K562 (cell line): Measurements from ENCODE around the gene ZNF48. TPM values are rescaled to one million over a fixed set of nuclear protein-coding genes. Genes with fewer than 3 reads are reported as not detected.

Experiments
- ATF1 ChIP-seq, 2 experiments: fragments of 450-650 bp in 1 of 2; IDR thresholded peaks; 2 replicates each; pipeline ENCODE4 v1.6.1; 2016; ENCODE audit warnings: missing compliant biosample characterization in 1 of 2, missing genetic modification characterization in 1 of 2
- BHLHE40 ChIP-seq: IDR thresholded peaks from 2 replicates; pipeline ENCODE4 v1.6.1; 2011; ENCODE audit warnings: low read length, improper control_type of control experiment
- ILF3 ChIP-seq: fragments of 450-650 bp; IDR thresholded peaks from 2 replicates; pipeline ENCODE4 v1.6.1; 2018; ENCODE audit warnings: antibody characterized with exemption, mild to moderate bottlenecking, moderate library complexity, borderline replicate concordance
- ILK ChIP-seq: fragments of 450-650 bp; IDR thresholded peaks from 2 replicates; pipeline ENCODE4 v1.6.1; 2016; ENCODE audit warnings: missing genetic modification characterization, low read depth, mild to moderate bottlenecking, missing compliant biosample characterization, moderate library complexity, borderline replicate concordance
- KLF13 ChIP-seq: fragments of 450-650 bp; IDR thresholded peaks from 2 replicates; pipeline ENCODE4 v1.6.1; 2016; ENCODE audit warnings: missing genetic modification characterization, low read depth, mild to moderate bottlenecking, missing compliant biosample characterization, moderate library complexity, borderline replicate concordance
- MCM5 ChIP-seq: fragments of 450-650 bp; IDR thresholded peaks from 2 replicates; pipeline ENCODE4 v1.6.1; 2016; ENCODE audit warnings: low read depth
- NFE2 ChIP-seq: IDR thresholded peaks from 2 replicates; pipeline ENCODE4 v1.6.1; 2014; ENCODE audit warnings: antibody characterized with exemption, low read depth
- RFX7 ChIP-seq: fragments of 250-450 bp; sonication (Bioruptor Pico); IDR thresholded peaks from 2 replicates; pipeline ENCODE4 v1.5.1; 2021; ENCODE audit warnings: mild to moderate bottlenecking
- SLC30A9 ChIP-seq: fragments of 250-450 bp; sonication (Bioruptor Pico); IDR thresholded peaks from 2 replicates; pipeline ENCODE4 v1.8.0; 2022; ENCODE audit warnings: mild to moderate bottlenecking, moderate library complexity
- SMARCB1 ChIP-seq: IDR thresholded peaks from 2 replicates; pipeline ENCODE4 v1.6.1; 2011; ENCODE audit warnings: improper control_type of control experiment, low read depth; ENCODE audit not compliant: insufficient read length
- STAT5B ChIP-seq: fragments of 250-450 bp; sonication (Bioruptor Pico); IDR thresholded peaks from 2 replicates; pipeline ENCODE4 v1.8.0; 2021; ENCODE audit warnings: mild to moderate bottlenecking, inconsistent platforms
- TAF9B ChIP-seq: fragments of 450-650 bp; IDR thresholded peaks from 2 replicates; pipeline ENCODE4 v1.6.1; 2018; ENCODE audit warnings: mild to moderate bottlenecking; ENCODE audit not compliant: partially characterized antibody
- ZNF143 ChIP-seq: sonication (generic); formaldehyde crosslinking; IDR thresholded peaks from 2 replicates; pipeline ENCODE4 v1.9.0; 2022; ENCODE audit warnings: mild to moderate bottlenecking, missing genetic modification reagents
- ZNF3 ChIP-seq: fragments of 250-450 bp; sonication (Bioruptor Pico); IDR thresholded peaks from 2 replicates; pipeline ENCODE4 v1.5.0; 2021; ENCODE audit warnings: mild to moderate bottlenecking, moderate library complexity
- ZNF75A ChIP-seq: fragments of 450-650 bp; formaldehyde crosslinking; IDR thresholded peaks from 2 replicates; pipeline ENCODE4 v1.4.0; 2020; ENCODE audit warnings: mild to moderate bottlenecking
- ZNF830 ChIP-seq: fragments of 250-450 bp; sonication (Bioruptor Pico); IDR thresholded peaks from 2 replicates; pipeline ENCODE4 v1.5.0; 2021; ENCODE audit warnings: mild to moderate bottlenecking
- polyA plus RNA-seq, 8 experiments: library from polyadenylated mRNA; depleted of rRNA in 4 of 8; stranded (reverse) in 5 of 8; unstranded in 3 of 8; fragments of >200 nt; fragmentation: Nextera tagmentation in 2 of 8; fragmentation: Illumina TruSeq in 1 of 8; extraction: Ambion mirVana in 2 of 8; extraction: Trizol in 1 of 8; gene quantifications; 2 replicates each; pipeline versions ENCODE4 v1.2.1 to v1.2.3, GENCODE V29; 2011 to 2014; ENCODE audit warnings: inconsistent platforms in 1 of 8, missing spikeins in 1 of 8
- total RNA-seq, 7 experiments: library from RNA; depleted of rRNA in 6 of 7; stranded (reverse); fragments of >200 nt in 6 of 7; fragmentation: Illumina TruSeq in 2 of 7; extraction: Trizol in 2 of 7; gene quantifications; 2 replicates each; pipeline versions ENCODE4 v1.2.1 to v1.2.3, GENCODE V29; 2011 to 2021; ENCODE audit warnings: low replicate concordance in 1 of 7
- TF ChIP-seq, protein P1 (sequence below): fragments of 250-450 bp; sonication (Bioruptor Pico); IDR thresholded peaks from 2 replicates; pipeline ENCODE4 v1.8.0; 2021; ENCODE audit warnings: borderline replicate concordance, mild to moderate bottlenecking, moderate library complexity; ENCODE audit not compliant: poor library complexity, severe bottlenecking
- TF ChIP-seq, protein P2 (sequence below): fragments of 250-450 bp; sonication (Bioruptor Pico); IDR thresholded peaks from 2 replicates; pipeline ENCODE4 v1.8.0; 2021; ENCODE audit warnings: moderate library complexity, mild to moderate bottlenecking, inconsistent platforms
- TF ChIP-seq, protein P3 (sequence below), 2 experiments: fragments of 450-650 bp in 1 of 2; IDR thresholded peaks; 2 replicates each; pipeline ENCODE4 v1.6.1; 2011 to 2017; ENCODE audit warnings: low read depth in 2 of 2, antibody characterized with exemption in 1 of 2, borderline replicate concordance in 1 of 2, low read length in 1 of 2, mild to moderate bottlenecking in 1 of 2, mixed read lengths in 1 of 2; ENCODE audit not compliant: control insufficient read depth in 1 of 2
- TF ChIP-seq, protein P4 (sequence below), 2 experiments: fragments of 450-650 bp in 1 of 2; sonication (generic) in 1 of 2; formaldehyde crosslinking in 1 of 2; IDR thresholded peaks in 1 of 2; conservative IDR thresholded peaks in 1 of 2; 2 replicates each; pipeline versions ENCODE4 v1.6.1 to v1.8.1; 2016 to 2023; ENCODE audit warnings: mild to moderate bottlenecking in 2 of 2, moderate library complexity in 2 of 2, inconsistent platforms in 1 of 2, missing genetic modification reagents in 1 of 2

The ZNF48 gene
- total and polyA plus RNA-seq, 9 of the 15 experiments (the other 6 are each of a cell fraction or from before 2014, with no cell fraction given), result 0.38 to 11.6 (median 4.7) TPM

DNA sequence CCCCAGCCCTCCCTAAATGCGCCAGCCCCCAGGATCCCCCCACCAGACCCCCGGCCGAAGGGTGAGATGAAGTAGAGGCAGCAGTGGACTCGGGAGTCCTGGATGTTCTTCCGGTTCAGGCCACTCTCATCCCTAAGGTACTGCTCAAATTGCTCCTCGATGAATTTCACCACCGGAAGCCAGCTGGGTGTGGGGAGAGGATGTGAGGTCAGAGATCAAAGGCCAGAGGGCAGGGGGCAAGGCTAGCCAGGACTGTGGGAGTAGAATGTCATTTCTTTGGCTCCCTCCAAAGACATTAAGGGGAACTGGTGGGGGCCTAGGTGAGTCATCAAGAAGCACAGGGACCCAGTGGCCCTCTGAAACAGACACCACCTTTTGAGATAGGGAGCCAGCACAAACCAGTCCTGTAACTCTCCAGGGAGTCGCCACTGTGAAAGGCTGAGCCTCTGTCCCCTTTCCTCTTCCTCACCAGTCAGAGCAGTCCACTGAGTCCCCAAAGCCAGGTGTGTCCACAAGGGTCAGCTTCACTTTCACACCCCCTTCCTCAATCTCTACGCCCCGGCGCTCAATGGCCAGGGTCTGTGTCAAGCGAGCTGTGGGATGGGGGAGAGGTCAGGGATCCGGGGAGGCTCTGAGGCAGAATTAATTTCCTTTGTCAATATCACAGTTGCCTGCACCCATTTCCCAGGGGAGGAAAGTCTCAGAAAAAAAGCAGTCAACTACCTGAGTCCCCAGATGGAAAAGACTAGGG is 13.8 kb upstream of the ZNF48 start (continued):
- TF ChIP-seq, protein P1, sequence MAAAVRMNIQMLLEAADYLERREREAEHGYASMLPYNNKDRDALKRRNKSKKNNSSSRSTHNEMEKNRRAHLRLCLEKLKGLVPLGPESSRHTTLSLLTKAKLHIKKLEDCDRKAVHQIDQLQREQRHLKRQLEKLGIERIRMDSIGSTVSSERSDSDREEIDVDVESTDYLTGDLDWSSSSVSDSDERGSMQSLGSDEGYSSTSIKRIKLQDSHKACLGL, result no peak
- TF ChIP-seq ILF3 (no peak), KLF13 (no peak), BHLHE40 (no peak), SMARCB1 (no peak), RFX7 (CRISPR knock-in tag) (no peak), NFE2 (peak; percentile 77), ILK (tag) (no peak), ZNF75A (no peak), TAF9B (peak; percentile 40), ATF1 (CRISPR knock-in tag; IDR thresholded peaks at IDR 0.05) (no peak), ATF1 (tag; IDR thresholded peaks at IDR 0.05) (peak; percentile 61), ZNF3 (CRISPR knock-in tag) (0 out of 2 replicates have a peak, but pooled peaks have one; percentile 23), MCM5 (no peak), STAT5B (CRISPR knock-in tag) (no peak), ZNF830 (CRISPR knock-in tag) (no peak), ZNF143 (CRISPR knock-in tag) (no peak), SLC30A9 (CRISPR knock-in tag) (no peak)
- TF ChIP-seq, protein P2, sequence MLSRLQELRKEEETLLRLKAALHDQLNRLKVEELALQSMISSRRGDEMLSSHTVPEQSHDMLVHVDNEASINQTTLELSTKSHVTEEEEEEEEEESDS (CRISPR knock-in tag), result no peak
- TF ChIP-seq, protein P3, sequence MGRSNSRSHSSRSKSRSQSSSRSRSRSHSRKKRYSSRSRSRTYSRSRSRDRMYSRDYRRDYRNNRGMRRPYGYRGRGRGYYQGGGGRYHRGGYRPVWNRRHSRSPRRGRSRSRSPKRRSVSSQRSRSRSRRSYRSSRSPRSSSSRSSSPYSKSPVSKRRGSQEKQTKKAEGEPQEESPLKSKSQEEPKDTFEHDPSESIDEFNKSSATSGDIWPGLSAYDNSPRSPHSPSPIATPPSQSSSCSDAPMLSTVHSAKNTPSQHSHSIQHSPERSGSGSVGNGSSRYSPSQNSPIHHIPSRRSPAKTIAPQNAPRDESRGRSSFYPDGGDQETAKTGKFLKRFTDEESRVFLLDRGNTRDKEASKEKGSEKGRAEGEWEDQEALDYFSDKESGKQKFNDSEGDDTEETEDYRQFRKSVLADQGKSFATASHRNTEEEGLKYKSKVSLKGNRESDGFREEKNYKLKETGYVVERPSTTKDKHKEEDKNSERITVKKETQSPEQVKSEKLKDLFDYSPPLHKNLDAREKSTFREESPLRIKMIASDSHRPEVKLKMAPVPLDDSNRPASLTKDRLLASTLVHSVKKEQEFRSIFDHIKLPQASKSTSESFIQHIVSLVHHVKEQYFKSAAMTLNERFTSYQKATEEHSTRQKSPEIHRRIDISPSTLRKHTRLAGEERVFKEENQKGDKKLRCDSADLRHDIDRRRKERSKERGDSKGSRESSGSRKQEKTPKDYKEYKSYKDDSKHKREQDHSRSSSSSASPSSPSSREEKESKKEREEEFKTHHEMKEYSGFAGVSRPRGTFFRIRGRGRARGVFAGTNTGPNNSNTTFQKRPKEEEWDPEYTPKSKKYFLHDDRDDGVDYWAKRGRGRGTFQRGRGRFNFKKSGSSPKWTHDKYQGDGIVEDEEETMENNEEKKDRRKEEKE (IDR thresholded peaks at IDR 0.05; ENCODE audit: borderline replicate concordance in 1 of 2, control insufficient read depth in 1 of 2, low read depth in 2 of 2, low read length in 1 of 2), result no peak
- TF ChIP-seq, protein P4, sequence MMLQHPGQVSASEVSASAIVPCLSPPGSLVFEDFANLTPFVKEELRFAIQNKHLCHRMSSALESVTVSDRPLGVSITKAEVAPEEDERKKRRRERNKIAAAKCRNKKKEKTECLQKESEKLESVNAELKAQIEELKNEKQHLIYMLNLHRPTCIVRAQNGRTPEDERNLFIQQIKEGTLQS (IDR thresholded peaks at IDR 0.05), result peak; percentile 95
- TF ChIP-seq, protein P4 (CRISPR knock-in tag; conservative IDR thresholded peaks at IDR 0.05), result no peak
